ENCODE measurements around the gene CRHR2. TPM values are rescaled to one million over a fixed set of nuclear protein-coding genes. Genes with fewer than 3 reads are reported as not detected.

CRHR2 gene
- total and polyA plus RNA-seq, 2 of the 4 experiments (the other 2 are of a cell fraction), result not detected

DNA sequence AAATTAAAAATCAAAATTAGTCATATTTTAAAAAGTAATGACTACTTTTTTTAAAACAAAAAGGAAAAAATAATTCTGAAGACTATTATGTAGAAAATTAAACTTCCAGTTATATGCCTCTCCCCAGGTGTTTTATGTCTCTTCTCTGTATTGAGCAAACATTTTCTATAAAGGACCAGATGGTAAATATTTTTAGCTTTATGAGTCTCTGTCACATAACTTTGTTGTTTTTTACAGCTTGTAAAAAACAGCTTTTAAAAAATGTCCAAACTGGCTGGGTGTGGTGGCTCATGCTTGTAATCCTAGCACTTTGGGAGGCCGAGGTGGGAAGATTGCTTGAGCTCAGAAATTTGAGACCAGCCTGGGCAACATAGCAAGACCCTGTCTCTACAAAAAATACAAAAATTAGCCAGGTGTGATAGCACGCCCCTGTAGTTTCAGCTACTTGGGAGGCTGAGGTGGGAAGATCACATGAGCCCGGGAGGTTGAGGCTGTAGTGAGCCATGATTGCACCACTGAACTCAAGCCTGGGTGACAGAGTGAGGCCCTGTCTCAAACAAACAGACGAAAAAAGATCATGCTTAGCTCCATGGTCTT, 64.1 kb downstream of the CRHR2 start:
- ATAC-seq (ENCODE audit: low read depth), result no peak
- ChIA-PET CTCF (interaction anchor here (1.2 kb wide), 2 partner anchors 11 to 21 kb away, joined by 3 read pairs; no protein-coding TSS in a partner anchor), POLR2A (ENCODE audit: unreplicated experiment) (interaction anchor here (0.6 kb wide), 1 partner anchor 71 kb away, joined by 3 read pairs; no protein-coding TSS in a partner anchor)
- Histone ChIP-seq H3K9ac (ENCODE audit: low read depth, low read length) (no peak overlapping the region), H2BK20ac (ENCODE audit: low read depth, low read length) (no peak overlapping the region), H3K4me1 (ENCODE audit: control insufficient read depth, insufficient read depth, low read length) (no peaks in the 10 kb centered on the region; the same call in 1 of the 2 replicates), H2BK5ac (ENCODE audit: low read depth, low read length, poor library complexity, severe bottlenecking) (no peak overlapping the region), H3K4me2 (ENCODE audit: low read depth, low read length) (no peak overlapping the region), H2AK9ac (replicated peaks; ENCODE audit: low read depth, low read length, poor library complexity) (no peak overlapping the region), H4K8ac (ENCODE audit: low read depth in 2 of 2, low read length in 2 of 2) (no peak overlapping the region), H3K9me1 (ENCODE audit: insufficient read depth, low read length) (peaks cover 4% of the 10 kb centered on the region), H3K36me3 (ENCODE audit: control insufficient read depth, insufficient read depth, low read length) (peaks cover 58% of the 10 kb centered on the region), H4K20me1 (ENCODE audit: insufficient read depth, low read length) (peaks cover 55% of the 10 kb centered on the region; the same call in 1 of the 2 replicates), H3K27me3 (ENCODE audit: control insufficient read depth, insufficient read depth, low read length) (no peaks in the 10 kb centered on the region), H3K14ac (replicated peaks; ENCODE audit: low read depth, low read length) (no peak overlapping the region), H2BK15ac (ENCODE audit: low read depth, low read length) (no peak overlapping the region), H2AFZ (replicated peaks; ENCODE audit: low read length, poor library complexity) (no peak overlapping the region), H3K79me1 (ENCODE audit: low read depth in 1 of 2, low read length in 2 of 2) (peaks cover 46 to 52% of the 10 kb centered on the region in 2 experiments), H3K18ac (ENCODE audit: low read depth, low read length) (no peak overlapping the region), H3K4ac (ENCODE audit: low read depth, low read length) (no peak overlapping the region), H4K5ac (ENCODE audit: low read depth, low read length) (no peak overlapping the region), H4K91ac (ENCODE audit: insufficient read depth, low read depth, low read length) (no peak overlapping the region), H2BK120ac (ENCODE audit: low read depth, low read length) (no peak overlapping the region), H3K56ac (ENCODE audit: extremely low read depth, insufficient read depth, low read length) (no peak overlapping the region), H3K23ac (ENCODE audit: low read depth, low read length) (no peak overlapping the region), H3K9me3 (ENCODE audit: control insufficient read depth, insufficient read depth, low read length) (no peaks in the 10 kb centered on the region), H3K4me3 (ENCODE audit: insufficient read depth, low read depth, low read length) (no peak overlapping the region), H2AK5ac (ENCODE audit: low read depth, low read length) (no peak overlapping the region), H3K27ac (ENCODE audit: insufficient read depth, low read length) (no peak overlapping the region)
- intact Hi-C loops (cut with micrococcal nuclease), result loop anchor here (1.0 to 2.0 kb wide), 2 partner anchors 9 to 13 kb away; no protein-coding TSS in a partner anchor
- DNase-seq, result no peak
- TF ChIP-seq FOS (IDR thresholded peaks at IDR 0.05; ENCODE audit: low read depth, low read length), result no peak
- TF ChIP-seq, protein P1, sequence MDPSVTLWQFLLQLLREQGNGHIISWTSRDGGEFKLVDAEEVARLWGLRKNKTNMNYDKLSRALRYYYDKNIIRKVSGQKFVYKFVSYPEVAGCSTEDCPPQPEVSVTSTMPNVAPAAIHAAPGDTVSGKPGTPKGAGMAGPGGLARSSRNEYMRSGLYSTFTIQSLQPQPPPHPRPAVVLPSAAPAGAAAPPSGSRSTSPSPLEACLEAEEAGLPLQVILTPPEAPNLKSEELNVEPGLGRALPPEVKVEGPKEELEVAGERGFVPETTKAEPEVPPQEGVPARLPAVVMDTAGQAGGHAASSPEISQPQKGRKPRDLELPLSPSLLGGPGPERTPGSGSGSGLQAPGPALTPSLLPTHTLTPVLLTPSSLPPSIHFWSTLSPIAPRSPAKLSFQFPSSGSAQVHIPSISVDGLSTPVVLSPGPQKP (IDR thresholded peaks at IDR 0.05; ENCODE audit: borderline replicate concordance, low read depth, low read length), result no peak
- TF ChIP-seq SMC3 (IDR thresholded peaks at IDR 0.05; ENCODE audit: low read depth, low read length), result no peak
- no peak for TF ChIP-seq RFX5 (IDR thresholded peaks at IDR 0.05; ENCODE audit: low read depth, low read length)
- TF ChIP-seq RAD21 (IDR thresholded peaks at IDR 0.05; ENCODE audit: low read length), result no peak
- no peak for TF ChIP-seq CEBPB (IDR thresholded peaks at IDR 0.05; ENCODE audit: low read depth, low read length)
- no peak for TF ChIP-seq MAFK (IDR thresholded peaks at IDR 0.05; ENCODE audit: low read depth, low read length)
- dilution Hi-C loops (cut with HindIII; ENCODE audit: low sequenced_read_pairs, unreplicated experiment), result no loop called here
- WGBS, 2 experiments (ENCODE audit: extremely low coverage in 2 of 2, insufficient read length in 1 of 2), result 90% methylated on average over 2 of the region's 4 CpGs; no CpG with 5 or more reads in 1 of the 2 experiments
- no TSS peak for BruUV-seq (replicated peaks)
- in situ Hi-C loops (cut with MboI; ENCODE audit: low sequenced_read_pairs), result no loop called here
